ENCODE measurements around the gene IQCH.
"Not testable (repeated sequence)": the region's sequence is repeated elsewhere in the genome, so short reads cannot be mapped to it uniquely, and the experiment has no call there.

IQCH gene

GRCh38 chr15:67422296-67422695, 167.7 kb downstream of the IQCH start:
- Histone ChIP-seq H3K36me3 (ENCODE audit: insufficient read depth, low read depth, low read length) (no peaks in the 10 kb centered on the region), H3K4me1 (ENCODE audit: insufficient read depth, low read length) (no peaks in the 10 kb centered on the region), H3K27me3 (ENCODE audit: insufficient read depth, low read length) (no peaks in the 10 kb centered on the region; the same call in 1 of the 2 replicates), H3K9ac (ENCODE audit: low read depth, low read length) (no peak overlapping the region), H3K9me3 (ENCODE audit: insufficient read depth, low read depth, low read length) (no peaks in the 10 kb centered on the region), H3K27ac (ENCODE audit: low read length) (no peak overlapping the region), H3K4me3 (ENCODE audit: low read length) (no peak overlapping the region)

DNA sequence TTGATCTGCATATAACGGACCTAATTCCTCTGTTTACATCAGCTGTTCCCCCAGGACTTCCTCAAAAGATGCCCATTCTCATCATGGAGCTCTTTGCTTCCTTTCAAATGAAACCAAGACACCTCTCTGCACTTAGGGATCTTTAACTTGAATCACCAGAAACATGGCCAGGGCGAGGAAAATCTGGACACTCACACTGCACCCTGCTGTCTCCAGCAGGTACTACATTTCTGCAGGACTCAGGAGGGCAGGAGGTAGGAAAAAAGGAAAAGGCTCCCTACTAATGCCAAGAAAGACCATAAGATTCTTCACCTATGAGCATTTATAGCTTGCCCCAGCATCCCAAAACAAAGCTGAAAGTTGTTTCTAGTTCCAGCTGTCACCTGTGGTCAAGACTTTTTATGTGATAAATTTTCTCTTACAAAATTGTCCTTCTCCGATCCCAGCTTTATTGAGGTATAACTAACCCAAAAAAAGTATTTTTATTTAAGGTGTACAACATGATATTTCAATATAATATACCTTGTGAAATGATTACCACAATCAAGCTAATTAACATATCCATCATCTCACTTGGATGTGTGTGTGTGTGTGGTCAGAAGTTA, 179.0 kb downstream of the IQCH start:
- H3K4me3 ChIP-seq (ENCODE audit: low read length): no peak overlapping the region

GRCh38 chr15:67436351-67437250, 182.0 kb downstream of the IQCH start:
- H3K27ac ChIP-seq (ENCODE audit: low read length); H3K9ac ChIP-seq (ENCODE audit: low read depth, low read length); H3K4me3 ChIP-seq (ENCODE audit: low read length); H3K9me3 ChIP-seq (ENCODE audit: insufficient read depth, low read depth, low read length); H3K36me3 ChIP-seq (ENCODE audit: insufficient read depth, low read depth, low read length); H3K27me3 ChIP-seq (ENCODE audit: insufficient read depth, low read length); H3K4me1 ChIP-seq (ENCODE audit: insufficient read depth, low read length): not testable (repeated sequence)

More for the DNA sequence above, 179.0 kb downstream of the IQCH start:
- no peaks in the 10 kb centered on the region; the same call in 1 of the 2 replicates for H3K4me1 ChIP-seq (ENCODE audit: insufficient read depth, low read length)
- no peak overlapping the region for H3K27ac ChIP-seq (ENCODE audit: low read length)
- no peak overlapping the region for H3K9ac ChIP-seq (ENCODE audit: low read depth, low read length)
- no peaks in the 10 kb centered on the region for H3K9me3 ChIP-seq (ENCODE audit: insufficient read depth, low read depth, low read length)
- no peaks in the 10 kb centered on the region for H3K27me3 ChIP-seq (ENCODE audit: insufficient read depth, low read length)
- no peaks in the 10 kb centered on the region for H3K36me3 ChIP-seq (ENCODE audit: insufficient read depth, low read depth, low read length)

- Histone ChIP-seq H3K27ac (ENCODE audit: low read length) (no peak overlapping the region), H3K9me3 (ENCODE audit: insufficient read depth, low read depth, low read length) (no peaks in the 10 kb centered on the region), H3K27me3 (ENCODE audit: insufficient read depth, low read length) (no peaks in the 10 kb centered on the region), H3K9ac (ENCODE audit: low read depth, low read length) (no peak overlapping the region), H3K4me1 (ENCODE audit: insufficient read depth, low read length) (no peaks in the 10 kb centered on the region), H3K4me3 (ENCODE audit: low read length) (no peak overlapping the region), H3K36me3 (ENCODE audit: insufficient read depth, low read depth, low read length) (no peaks in the 10 kb centered on the region)
Measured at GRCh38 chr15:67444100-67444499, 189.5 kb downstream of the IQCH start.

GRCh38 chr15:67446449-67446848, 191.9 kb downstream of the IQCH start:
- H3K4me3 ChIP-seq (ENCODE audit: low read length): no peak overlapping the region
- no peaks in the 10 kb centered on the region for H3K9me3 ChIP-seq (ENCODE audit: insufficient read depth, low read depth, low read length)
- H3K27me3 ChIP-seq (ENCODE audit: insufficient read depth, low read length): no peaks in the 10 kb centered on the region
- H3K4me1 ChIP-seq (ENCODE audit: insufficient read depth, low read length): no peaks in the 10 kb centered on the region
- no peak overlapping the region for H3K9ac ChIP-seq (ENCODE audit: low read depth, low read length)
- H3K36me3 ChIP-seq (ENCODE audit: insufficient read depth, low read depth, low read length): no peaks in the 10 kb centered on the region
- H3K27ac ChIP-seq (ENCODE audit: low read length): no peak overlapping the region

DNA sequence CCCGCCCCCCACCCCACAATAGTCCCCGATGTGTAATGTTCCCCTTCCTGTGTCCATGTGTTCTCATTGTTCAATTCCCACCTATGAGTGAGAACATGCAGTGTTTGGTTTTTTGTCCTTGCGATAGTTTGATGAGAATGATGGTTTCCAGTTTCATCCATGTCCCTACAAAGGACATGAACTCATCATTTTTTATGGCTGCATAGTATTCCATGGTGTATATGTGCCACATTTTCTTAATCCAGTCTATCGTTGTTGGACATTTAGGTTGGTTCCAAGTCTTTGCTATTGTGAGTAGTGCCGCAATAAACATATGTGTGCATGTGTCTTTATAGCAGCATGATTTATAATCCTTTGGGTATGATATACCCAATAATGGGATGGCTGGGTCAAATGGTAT, 193.8 kb downstream of the IQCH start:
- not testable (repeated sequence) for H3K4me1 ChIP-seq (ENCODE audit: insufficient read depth, low read length); H3K27me3 ChIP-seq (ENCODE audit: insufficient read depth, low read length); H3K9me3 ChIP-seq (ENCODE audit: insufficient read depth, low read depth, low read length); H3K4me3 ChIP-seq (ENCODE audit: low read length); H3K9ac ChIP-seq (ENCODE audit: low read depth, low read length); H3K36me3 ChIP-seq (ENCODE audit: insufficient read depth, low read depth, low read length); H3K27ac ChIP-seq (ENCODE audit: low read length)

- H3K4me1 ChIP-seq (ENCODE audit: insufficient read depth, low read length); H3K36me3 ChIP-seq (ENCODE audit: insufficient read depth, low read depth, low read length); H3K9ac ChIP-seq (ENCODE audit: low read depth, low read length); H3K27ac ChIP-seq (ENCODE audit: low read length); H3K27me3 ChIP-seq (ENCODE audit: insufficient read depth, low read length); H3K4me3 ChIP-seq (ENCODE audit: low read length): not testable (repeated sequence)
- H3K9me3 ChIP-seq (ENCODE audit: insufficient read depth, low read depth, low read length): peaks cover 11% of the 10 kb centered on the region; the same call in 1 of the 2 replicates
Measured at GRCh38 chr15:67453703-67454102, 199.1 kb downstream of the IQCH start.

DNA sequence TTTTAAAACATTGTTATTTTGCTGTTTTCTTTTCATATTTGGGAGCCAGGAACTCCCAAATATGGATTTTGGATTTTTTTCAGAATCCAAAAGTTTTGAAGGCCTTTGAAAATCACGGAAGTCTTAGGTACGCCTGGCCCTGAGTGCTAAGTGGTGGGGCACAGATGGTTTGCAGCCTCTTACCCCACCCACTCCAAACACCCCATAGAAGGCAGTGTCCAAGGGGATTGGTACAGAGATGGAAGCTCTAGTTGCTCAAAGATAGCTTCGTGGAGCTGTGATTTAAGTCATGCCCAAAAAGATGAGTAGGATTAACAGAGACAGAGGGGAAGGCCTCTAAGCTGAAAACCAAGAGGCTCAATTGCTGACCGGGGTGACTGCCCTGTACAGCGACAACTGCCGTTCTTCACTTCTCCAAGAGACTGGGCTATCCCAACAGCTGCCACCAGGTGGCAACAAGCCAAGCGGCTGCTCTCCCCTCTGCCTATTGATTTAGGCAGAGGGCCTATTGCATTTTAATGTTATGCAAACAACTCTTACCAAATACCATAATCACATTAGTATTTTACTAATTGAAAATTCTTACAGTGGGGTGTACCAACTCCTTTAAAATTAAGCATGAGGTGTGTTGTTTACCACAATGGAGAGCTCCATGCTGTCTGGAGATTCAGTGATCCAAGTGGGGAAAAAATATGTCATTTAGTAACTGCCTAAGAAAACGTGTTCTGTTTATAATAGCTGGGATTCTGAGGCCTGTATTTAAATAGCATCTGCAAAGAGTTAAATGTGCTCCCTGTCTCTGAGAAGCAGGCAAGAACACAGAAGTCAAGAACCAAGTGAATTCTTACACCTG, 202.3 kb downstream of the IQCH start:
- Histone ChIP-seq H3K27me3 (ENCODE audit: insufficient read depth, low read length) (0 out of 2 replicates have a peak, but pooled peaks cover 3% of the 10 kb centered on the region), H3K36me3 (ENCODE audit: insufficient read depth, low read depth, low read length) (no peaks in the 10 kb centered on the region), H3K9me3 (ENCODE audit: insufficient read depth, low read depth, low read length) (peaks cover 11% of the 10 kb centered on the region; the same call in 1 of the 2 replicates), H3K4me1 (ENCODE audit: insufficient read depth, low read length) (no peaks in the 10 kb centered on the region), H3K4me3 (ENCODE audit: low read length) (no peak overlapping the region), H3K27ac (ENCODE audit: low read length) (no peak overlapping the region), H3K9ac (ENCODE audit: low read depth, low read length) (no peak overlapping the region)

- H3K9me3 ChIP-seq (ENCODE audit: insufficient read depth, low read depth, low read length): peaks cover 11% of the 10 kb centered on the region; the same call in 1 of the 2 replicates
- no peak overlapping the region for H3K4me3 ChIP-seq (ENCODE audit: low read length)
- no peak overlapping the region for H3K27ac ChIP-seq (ENCODE audit: low read length)
- no peak overlapping the region for H3K9ac ChIP-seq (ENCODE audit: low read depth, low read length)
- no peaks in the 10 kb centered on the region for H3K4me1 ChIP-seq (ENCODE audit: insufficient read depth, low read length)
- H3K27me3 ChIP-seq (ENCODE audit: insufficient read depth, low read length): 0 out of 2 replicates have a peak, but pooled peaks cover 3% of the 10 kb centered on the region
- no peaks in the 10 kb centered on the region for H3K36me3 ChIP-seq (ENCODE audit: insufficient read depth, low read depth, low read length)
Measured at GRCh38 chr15:67458331-67459029, 203.9 kb downstream of the IQCH start.

DNA sequence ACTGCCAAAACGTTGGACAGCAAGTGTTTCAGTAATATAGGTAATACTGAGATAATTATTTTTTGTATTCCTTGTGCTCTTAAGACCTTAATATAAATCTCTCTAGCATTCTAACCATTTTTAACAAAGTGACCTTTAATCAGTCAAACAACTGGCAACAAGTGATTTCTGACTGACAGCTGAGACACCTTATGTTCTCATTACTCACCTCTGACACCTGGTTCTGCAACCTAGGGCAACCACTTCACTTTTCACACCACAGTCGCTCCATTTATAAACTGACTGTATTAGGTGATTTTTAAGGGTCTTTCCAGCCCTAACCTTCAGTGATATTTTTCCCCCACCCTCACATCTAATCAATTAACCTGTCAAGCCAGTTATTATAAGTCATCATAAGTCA, 205.9 kb downstream of the IQCH start:
- Histone ChIP-seq H3K9ac (ENCODE audit: low read depth, low read length) (no peak overlapping the region), H3K4me3 (ENCODE audit: low read length) (no peak overlapping the region), H3K27me3 (ENCODE audit: insufficient read depth, low read length) (0 out of 2 replicates have a peak, but pooled peaks cover 3% of the 10 kb centered on the region), H3K27ac (ENCODE audit: low read length) (no peak overlapping the region), H3K4me1 (ENCODE audit: insufficient read depth, low read length) (no peaks in the 10 kb centered on the region), H3K36me3 (ENCODE audit: insufficient read depth, low read depth, low read length) (no peaks in the 10 kb centered on the region), H3K9me3 (ENCODE audit: insufficient read depth, low read depth, low read length) (no peaks in the 10 kb centered on the region)

- no peaks in the 10 kb centered on the region for H3K9me3 ChIP-seq (ENCODE audit: insufficient read depth, low read depth, low read length)
- no peaks in the 10 kb centered on the region for H3K36me3 ChIP-seq (ENCODE audit: insufficient read depth, low read depth, low read length)
- no peak overlapping the region for H3K9ac ChIP-seq (ENCODE audit: low read depth, low read length)
- H3K4me3 ChIP-seq (ENCODE audit: low read length): no peak overlapping the region
- H3K27me3 ChIP-seq (ENCODE audit: insufficient read depth, low read length): 0 out of 2 replicates have a peak, but pooled peaks cover 2% of the 10 kb centered on the region
- no peaks in the 10 kb centered on the region for H3K4me1 ChIP-seq (ENCODE audit: insufficient read depth, low read length)
- H3K27ac ChIP-seq (ENCODE audit: low read length): no peak overlapping the region
Measured at GRCh38 chr15:67461735-67462134, 207.1 kb downstream of the IQCH start.
